HepG2 (cell line): Measurements from ENCODE around the gene RPS6KA2. TPM values are rescaled to one million over a fixed set of nuclear protein-coding genes. Genes with fewer than 3 reads are reported as not detected.

Source experiments
- ATAC-seq: fragments of 200-7000 bp; cut with Tn5 transposase; 3 replicates; pipeline ENCODE4 v1.9.1; 2020; ENCODE audit warnings: mild to moderate bottlenecking, moderate library complexity
- BruUV-seq: library from RNA; stranded (reverse); fragments of 400-500 nt; replicated peaks from 2 replicates; lab custom pipeline; 2021; lab: Mats Ljungman, UMichigan
- CTCF ChIA-PET: fragments of 300-600 bp; formaldehyde crosslinking; extraction: SDS; loops from one replicate; lab custom pipeline; 2021; ENCODE audit warnings: low total read pairs, inconsistent platforms, low intra/inter-chr PET ratio; lab: Yijun Ruan, JAX
- POLR2A ChIA-PET: fragments of 350-600 bp; sonication (Branson Sonifier 250); formaldehyde crosslinking; loops from one replicate; lab custom pipeline; 2020; ENCODE audit warnings: antibody characterized with exemption, inconsistent platforms; lab: Yijun Ruan, JAX
- DNase-seq: peaks from one replicate; pipeline ENCODE4 v3.0.0-alpha.2; 2015; ENCODE audit warnings: low spot score
- FAIRE-seq: peaks from 3 replicates; lab custom pipeline; 2011; peaks lifted over from hg19 to GRCh38; lab: Jason Lieb, UNC
- H2AFZ ChIP-seq: one replicate; pipeline ENCODE4 v1.6.1; 2011; ENCODE audit warnings: low read length, inconsistent platforms
- H3K27ac ChIP-seq: fragments of 300-600 bp; 3 replicates; pipeline ENCODE4 v1.8.0; 2011; ENCODE audit warnings: mixed run types, mild to moderate bottlenecking, mixed read lengths, low read length, inconsistent platforms; ENCODE audit not compliant: insufficient read depth; ENCODE audit errors: extremely low read length
- H3K27me3 ChIP-seq, 2 experiments: fragments of 200-600 bp in 1 of 2; 2 replicates in 1 of 2; 3 replicates in 1 of 2; pipeline versions ENCODE4 v1.6.0 to v1.8.0; 2011; ENCODE audit warnings: low read length in 2 of 2, mild to moderate bottlenecking in 2 of 2, moderate library complexity in 2 of 2, inconsistent platforms in 1 of 2; ENCODE audit not compliant: insufficient read depth in 2 of 2, control insufficient read depth in 1 of 2
- H3K36me3 ChIP-seq, 2 experiments: fragments of 200-600 bp in 1 of 2; replicated peaks in 1 of 2; 2 replicates in 1 of 2; 3 replicates in 1 of 2; pipeline versions ENCODE4 v1.5.1 to v1.8.0; 2011; ENCODE audit warnings: low read length in 2 of 2, inconsistent platforms in 1 of 2; ENCODE audit not compliant: insufficient read depth in 2 of 2, control insufficient read depth in 1 of 2
- H3K4me1 ChIP-seq: 2 replicates; pipeline ENCODE4 v1.5.1; 2012; ENCODE audit warnings: low read length, inconsistent platforms; ENCODE audit not compliant: insufficient read depth
- H3K4me2 ChIP-seq: 2 replicates; pipeline ENCODE4 v1.6.0; 2011; ENCODE audit warnings: low read depth, low read length, inconsistent platforms
- H3K4me3 ChIP-seq, 3 experiments: fragments of 200-600 bp in 1 of 3; sonication (generic), shearing (Covaris generic) in 1 of 3; replicated peaks in 1 of 3; 2 replicates each; pipeline ENCODE4 v1.5.1; 2011 to 2016; ENCODE audit warnings: low read length in 3 of 3, inconsistent platforms in 2 of 3, low read depth in 2 of 3, mild to moderate bottlenecking in 2 of 3, control low read depth in 1 of 3, mixed read lengths in 1 of 3; ENCODE audit not compliant: insufficient read depth in 1 of 3
- H3K79me2 ChIP-seq: one replicate; pipeline ENCODE4 v1.6.1; 2011; ENCODE audit warnings: low read length, inconsistent platforms; ENCODE audit not compliant: insufficient read depth
- H3K9ac ChIP-seq: 2 replicates; pipeline ENCODE4 v1.6.0; 2011; ENCODE audit warnings: mild to moderate bottlenecking, low read depth, low read length, inconsistent platforms; ENCODE audit not compliant: insufficient read depth
- H3K9me3 ChIP-seq: 2 replicates; pipeline ENCODE4 v1.5.1; 2012; ENCODE audit warnings: mild to moderate bottlenecking, low read length
- H4K20me1 ChIP-seq: 2 replicates; pipeline ENCODE4 v1.6.0; 2011; ENCODE audit warnings: inconsistent platforms, mild to moderate bottlenecking, low read length, moderate library complexity; ENCODE audit not compliant: insufficient read depth
- ATF1 ChIP-seq: IDR thresholded peaks from 2 replicates; pipeline ENCODE4 v1.6.1; 2016; ENCODE audit warnings: mild to moderate bottlenecking, control low read depth
- CBX5 ChIP-seq: sonication (generic); formaldehyde crosslinking; IDR thresholded peaks from 2 replicates; pipeline ENCODE4 v1.4.0; 2020; ENCODE audit warnings: missing genetic modification reagents, borderline replicate concordance
- ELF4 ChIP-seq: sonication (generic); formaldehyde crosslinking; IDR thresholded peaks from 2 replicates; pipeline ENCODE4 v1.5.0; 2020; ENCODE audit warnings: missing genetic modification reagents, mild to moderate bottlenecking, moderate library complexity, borderline replicate concordance
- HNRNPH1 ChIP-seq: fragments of 200-400 bp; formaldehyde crosslinking; optimal IDR thresholded peaks from 2 replicates; pipeline ENCODE3; 2017; ENCODE audit warnings: mild to moderate bottlenecking, low read depth, low read length
- MAZ ChIP-seq, 2 experiments: sonication (generic) in 1 of 2; formaldehyde crosslinking in 1 of 2; IDR thresholded peaks; 2 replicates each; pipeline versions ENCODE4 v1.5.0 to v1.6.1; 2012 to 2020; ENCODE audit warnings: low read depth in 2 of 2, mild to moderate bottlenecking in 2 of 2, borderline replicate concordance in 1 of 2, improper control_type of control experiment in 1 of 2, low read length in 1 of 2, missing genetic modification reagents in 1 of 2, moderate library complexity in 1 of 2
- PTBP1 ChIP-seq: fragments of 200-400 bp; formaldehyde crosslinking; IDR thresholded peaks from 2 replicates; pipeline ENCODE4 v1.6.1; 2018; ENCODE audit warnings: low read length, low read depth; ENCODE audit not compliant: poor library complexity, severe bottlenecking
- RELA ChIP-seq: sonication (generic); formaldehyde crosslinking; IDR thresholded peaks from 2 replicates; pipeline ENCODE4 v1.4.0; 2020; ENCODE audit warnings: missing genetic modification reagents
- SP4 ChIP-seq: sonication (generic); formaldehyde crosslinking; IDR thresholded peaks from 2 replicates; pipeline ENCODE4 v1.8.1; 2023; ENCODE audit warnings: mild to moderate bottlenecking, missing genetic modification reagents
- YEATS2 ChIP-seq: sonication (generic); formaldehyde crosslinking; IDR thresholded peaks from 2 replicates; pipeline ENCODE4 v1.4.0; 2020; ENCODE audit warnings: missing genetic modification reagents, borderline replicate concordance
- WGBS: methylation state at CpG from one replicate; pipeline ENCODE4 v1.1.6; 2017; ENCODE audit warnings: low lambda C conversion rate; 5-methylcytosine and 5-hydroxymethylcytosine counted together
- in situ Hi-C: cut with HindIII; loops from 2 replicates; pipeline ENCODE4 v1.10.0; 2017; ENCODE audit warnings: low pct_unique_long_range_greater_than_20kb; ENCODE audit not compliant: extremely low pct_ligation_motif_present
- intact Hi-C: fragments of 100-400 bp; cut with micrococcal nuclease; formaldehyde crosslinking; loops from one replicate; pipeline ENCODE4 v1.10.0; 2022; ENCODE audit not compliant: unreplicated experiment
- polyA plus RNA-seq, 8 experiments: library from polyadenylated mRNA; depleted of rRNA in 3 of 8; stranded (reverse) in 7 of 8; unstranded in 1 of 8; fragments of >200 nt; fragmentation: Illumina TruSeq in 4 of 8; extraction: Trizol in 4 of 8; gene quantifications; 2 replicates each; pipeline versions ENCODE4 v1.2.1 to v1.2.3, GENCODE V29; 2011 to 2016; ENCODE audit warnings: low read depth in 4 of 8, missing spikeins in 1 of 8, mixed read lengths in 1 of 8; ENCODE audit not compliant: insufficient read depth in 1 of 8
- total RNA-seq, 5 experiments: library from RNA; depleted of rRNA; stranded (reverse); fragments of >200 nt; fragmentation: Illumina TruSeq; extraction: Trizol; gene quantifications; 2 replicates each; pipeline ENCODE4 v1.2.3, GENCODE V29; 2016; ENCODE audit warnings: low read depth in 1 of 5
- TF ChIP-seq, protein P1 (sequence below): sonication (generic); formaldehyde crosslinking; IDR thresholded peaks from 2 replicates; pipeline ENCODE4 v1.4.0; 2020; ENCODE audit warnings: missing genetic modification reagents, borderline replicate concordance
- TF ChIP-seq, protein P2 (sequence below): sonication (generic); formaldehyde crosslinking; IDR thresholded peaks from 2 replicates; pipeline ENCODE4 v1.4.0; 2020; ENCODE audit warnings: missing genetic modification reagents
- TF ChIP-seq, protein P3 (sequence below): sonication (generic); formaldehyde crosslinking; IDR thresholded peaks from 2 replicates; pipeline ENCODE4 v1.5.0; 2020; ENCODE audit warnings: mild to moderate bottlenecking, missing genetic modification reagents

Gene RPS6KA2
- total and polyA plus RNA-seq, 2 of the 13 experiments (the other 11 are each of a cell fraction or from before 2014, with no cell fraction given) = 0.22 to 0.38 TPM

GRCh38 chr6:166381733-166382499, 245.1 kb downstream of the RPS6KA2 start (continued):
- TF ChIP-seq, protein P1, sequence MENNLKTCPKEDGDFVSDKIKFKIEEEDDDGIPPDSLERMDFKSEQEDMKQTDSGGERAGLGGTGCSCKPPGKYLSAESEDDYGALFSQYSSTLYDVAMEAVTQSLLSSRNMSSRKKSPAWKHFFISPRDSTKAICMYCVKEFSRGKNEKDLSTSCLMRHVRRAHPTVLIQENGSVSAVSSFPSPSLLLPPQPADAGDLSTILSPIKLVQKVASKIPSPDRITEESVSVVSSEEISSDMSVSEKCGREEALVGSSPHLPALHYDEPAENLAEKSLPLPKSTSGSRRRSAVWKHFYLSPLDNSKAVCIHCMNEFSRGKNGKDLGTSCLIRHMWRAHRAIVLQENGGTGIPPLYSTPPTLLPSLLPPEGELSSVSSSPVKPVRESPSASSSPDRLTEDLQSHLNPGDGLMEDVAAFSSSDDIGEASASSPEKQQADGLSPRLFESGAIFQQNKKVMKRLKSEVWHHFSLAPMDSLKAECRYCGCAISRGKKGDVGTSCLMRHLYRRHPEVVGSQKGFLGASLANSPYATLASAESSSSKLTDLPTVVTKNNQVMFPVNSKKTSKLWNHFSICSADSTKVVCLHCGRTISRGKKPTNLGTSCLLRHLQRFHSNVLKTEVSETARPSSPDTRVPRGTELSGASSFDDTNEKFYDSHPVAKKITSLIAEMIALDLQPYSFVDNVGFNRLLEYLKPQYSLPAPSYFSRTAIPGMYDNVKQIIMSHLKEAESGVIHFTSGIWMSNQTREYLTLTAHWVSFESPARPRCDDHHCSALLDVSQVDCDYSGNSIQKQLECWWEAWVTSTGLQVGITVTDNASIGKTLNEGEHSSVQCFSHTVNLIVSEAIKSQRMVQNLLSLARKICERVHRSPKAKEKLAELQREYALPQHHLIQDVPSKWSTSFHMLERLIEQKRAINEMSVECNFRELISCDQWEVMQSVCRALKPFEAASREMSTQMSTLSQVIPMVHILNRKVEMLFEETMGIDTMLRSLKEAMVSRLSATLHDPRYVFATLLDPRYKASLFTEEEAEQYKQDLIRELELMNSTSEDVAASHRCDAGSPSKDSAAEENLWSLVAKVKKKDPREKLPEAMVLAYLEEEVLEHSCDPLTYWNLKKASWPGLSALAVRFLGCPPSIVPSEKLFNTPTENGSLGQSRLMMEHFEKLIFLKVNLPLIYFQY (CRISPR knock-in tag) = peak; percentile 74; the same call in 1 of the 2 replicates
- TF ChIP-seq PTBP1 (no peak), CBX5 (CRISPR knock-in tag) (peak; percentile 88; the same call in 1 of the 2 replicates), YEATS2 (CRISPR knock-in tag) (no peak)

- Histone ChIP-seq H2AFZ (peak overlapping the region; percentile 81), H3K9ac (peak overlapping the region; percentile 86), H3K4me1 (peaks cover 57% of the 10 kb centered on the region), H3K9me3 (no peaks in the 10 kb centered on the region), H3K4me2 (peak overlapping the region; percentile 97), H3K79me2 (peaks cover 66% of the 10 kb centered on the region), H3K27ac (peak overlapping the region; percentile 78), H3K27me3 (no peaks in the 10 kb centered on the region; a peak in 1 of 5 replicates), H3K36me3 (0 out of 5 replicates have a peak, but pooled peaks cover 1 to 6% of the 10 kb centered on the region in 2 experiments), H4K20me1 (no peaks in the 10 kb centered on the region; the same call in 1 of the 2 replicates), H3K4me3 (peak overlapping the region; percentile 98 to 100 (median 99))
- CTCF ChIA-PET = interaction anchor here (1.8 to 3.2 kb wide), 4 partner anchors 19 to 105 kb away, joined by 11 to 20 read pairs (median 17); no protein-coding TSS in a partner anchor
- in situ Hi-C loops = no loop called here
- FAIRE-seq (no peak), DNase-seq (no peak), ATAC-seq (no peak)
- intact Hi-C loops = loop anchor here (1.0 to 5.0 kb wide), 2 partner anchors 68 to 104 kb away; no protein-coding TSS in a partner anchor
- POLR2A ChIA-PET = interaction anchor here (0.8 to 4.8 kb wide), 11 partner anchors 11 to 70 kb away, joined by 3 to 48 read pairs (median 5); partner anchors contain the start of gene SFT2D1
- TSS peak; percentile 58 for BruUV-seq
- 3% methylated on average over 6 of the region's 6 CpGs for WGBS
- TF ChIP-seq MAZ (IDR thresholded peaks at IDR 0.05; ENCODE audit: borderline replicate concordance, low read depth, low read length) = no peak
- TF ChIP-seq MAZ (CRISPR knock-in tag; IDR thresholded peaks at IDR 0.05; ENCODE audit: low read depth) = peak; percentile 0
- TF ChIP-seq ATF1 (CRISPR knock-in tag) = peak; percentile 44; the same call in 1 of the 2 replicates
- no peak for TF ChIP-seq RELA (CRISPR knock-in tag)
- TF ChIP-seq, protein P2, sequence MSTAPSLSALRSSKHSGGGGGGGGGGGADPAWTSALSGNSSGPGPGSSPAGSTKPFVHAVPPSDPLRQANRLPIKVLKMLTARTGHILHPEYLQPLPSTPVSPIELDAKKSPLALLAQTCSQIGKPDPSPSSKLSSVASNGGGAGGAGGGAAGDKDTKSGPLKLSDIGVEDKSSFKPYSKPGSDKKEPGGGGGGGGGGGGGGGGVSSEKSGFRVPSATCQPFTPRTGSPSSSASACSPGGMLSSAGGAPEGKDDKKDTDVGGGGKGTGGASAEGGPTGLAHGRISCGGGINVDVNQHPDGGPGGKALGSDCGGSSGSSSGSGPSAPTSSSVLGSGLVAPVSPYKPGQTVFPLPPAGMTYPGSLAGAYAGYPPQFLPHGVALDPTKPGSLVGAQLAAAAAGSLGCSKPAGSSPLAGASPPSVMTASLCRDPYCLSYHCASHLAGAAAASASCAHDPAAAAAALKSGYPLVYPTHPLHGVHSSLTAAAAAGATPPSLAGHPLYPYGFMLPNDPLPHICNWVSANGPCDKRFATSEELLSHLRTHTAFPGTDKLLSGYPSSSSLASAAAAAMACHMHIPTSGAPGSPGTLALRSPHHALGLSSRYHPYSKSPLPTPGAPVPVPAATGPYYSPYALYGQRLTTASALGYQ (CRISPR knock-in tag) = 0 out of 2 replicates have a peak, but pooled peaks have one; percentile 41
- TF ChIP-seq, protein P3, sequence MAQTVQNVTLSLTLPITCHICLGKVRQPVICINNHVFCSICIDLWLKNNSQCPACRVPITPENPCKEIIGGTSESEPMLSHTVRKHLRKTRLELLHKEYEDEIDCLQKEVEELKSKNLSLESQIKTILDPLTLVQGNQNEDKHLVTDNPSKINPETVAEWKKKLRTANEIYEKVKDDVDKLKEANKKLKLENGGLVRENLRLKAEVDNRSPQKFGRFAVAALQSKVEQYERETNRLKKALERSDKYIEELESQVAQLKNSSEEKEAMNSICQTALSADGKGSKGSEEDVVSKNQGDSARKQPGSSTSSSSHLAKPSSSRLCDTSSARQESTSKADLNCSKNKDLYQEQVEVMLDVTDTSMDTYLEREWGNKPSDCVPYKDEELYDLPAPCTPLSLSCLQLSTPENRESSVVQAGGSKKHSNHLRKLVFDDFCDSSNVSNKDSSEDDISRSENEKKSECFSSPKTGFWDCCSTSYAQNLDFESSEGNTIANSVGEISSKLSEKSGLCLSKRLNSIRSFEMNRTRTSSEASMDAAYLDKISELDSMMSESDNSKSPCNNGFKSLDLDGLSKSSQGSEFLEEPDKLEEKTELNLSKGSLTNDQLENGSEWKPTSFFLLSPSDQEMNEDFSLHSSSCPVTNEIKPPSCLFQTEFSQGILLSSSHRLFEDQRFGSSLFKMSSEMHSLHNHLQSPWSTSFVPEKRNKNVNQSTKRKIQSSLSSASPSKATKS (CRISPR knock-in tag) = 0 out of 2 replicates have a peak, but pooled peaks have one; percentile 64
- TF ChIP-seq SP4 (CRISPR knock-in tag) = no peak
- peak; percentile 46; the same call in 1 of the 2 replicates for TF ChIP-seq ELF4 (CRISPR knock-in tag)
- TF ChIP-seq HNRNPH1 = no peak
Observed at GRCh38 chr6:166381381-166381732, 245.7 kb downstream of the RPS6KA2 start.
